Colon (tissue), 2 donors: ENCODE measurements around the gene ITGA8.
A peak's percentile ranks its signal among the peaks of the same experiment; 100 is the strongest.
"Not testable (repeated sequence)": the region's sequence is repeated elsewhere in the genome, so short reads cannot be mapped to it uniquely, and the experiment has no call there.

Experiments
- FAIRE-seq: peaks from 2 replicates; lab custom pipeline; 2012; peaks lifted over from hg19 to GRCh38; lab: Jason Lieb, UNC
- donor health status: control.
- donor health status: control.

Gene ITGA8

DNA sequence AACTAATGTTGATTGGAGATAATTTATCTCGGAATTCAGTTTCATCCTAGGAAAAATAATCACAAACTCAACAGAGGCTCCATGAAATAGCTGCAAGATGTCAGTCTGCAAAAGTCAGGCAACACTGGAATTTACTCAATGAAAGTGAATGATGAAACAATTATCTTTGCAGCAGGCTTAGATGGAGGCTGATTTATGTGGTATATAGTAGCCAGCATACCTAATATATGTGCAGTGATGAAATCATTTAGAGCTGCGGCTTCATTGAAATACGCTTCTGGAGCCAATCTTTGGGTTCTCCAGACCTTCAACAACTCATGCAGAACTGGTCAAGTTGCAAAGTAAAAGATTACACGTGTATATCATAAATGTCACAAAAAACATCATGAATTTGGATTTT, 113.3 kb downstream of the ITGA8 start:
- no peak for FAIRE-seq

GRCh38 chr10:15605740-15606369, 113.9 kb downstream of the ITGA8 start:
- no peak for FAIRE-seq

- no peak for FAIRE-seq
These were observed 116.2 kb downstream of the ITGA8 start for GRCh38 chr10:15603446-15604011.

DNA sequence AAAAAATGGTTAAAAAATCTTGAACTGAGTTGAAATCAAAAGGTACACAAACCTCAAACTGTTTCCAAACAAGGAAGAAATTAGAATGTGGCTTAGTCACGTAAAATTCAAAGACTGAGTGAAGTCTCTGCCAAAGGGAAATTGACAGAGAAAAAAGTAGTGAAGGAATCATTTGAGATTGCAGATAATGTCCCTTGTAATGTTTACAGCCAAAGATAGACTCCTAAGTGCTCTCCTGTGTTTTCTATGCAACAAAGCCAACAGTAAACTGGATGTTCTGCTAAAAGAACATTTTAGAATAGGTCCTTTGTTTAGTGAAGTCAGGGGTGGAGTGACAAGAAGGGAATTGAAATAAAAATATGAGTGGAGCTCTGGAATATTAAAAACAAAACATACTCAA, 117.9 kb downstream of the ITGA8 start:
- FAIRE-seq, result no peak

GRCh38 chr10:15595260-15595659, 124.5 kb downstream of the ITGA8 start:
- peak; percentile 31 for FAIRE-seq

- FAIRE-seq, result no peak
These were observed 127.8 kb downstream of the ITGA8 start for GRCh38 chr10:15591937-15592336.

- FAIRE-seq, result no peak
These were observed 128.3 kb downstream of the ITGA8 start for GRCh38 chr10:15591431-15591830.

GRCh38 chr10:15588635-15589508, 130.8 kb downstream of the ITGA8 start:
- FAIRE-seq, result no peak

GRCh38 chr10:15588151-15588550, 131.6 kb downstream of the ITGA8 start:
- no peak for FAIRE-seq

GRCh38 chr10:15587271-15587670, 132.5 kb downstream of the ITGA8 start:
- FAIRE-seq, result no peak

DNA sequence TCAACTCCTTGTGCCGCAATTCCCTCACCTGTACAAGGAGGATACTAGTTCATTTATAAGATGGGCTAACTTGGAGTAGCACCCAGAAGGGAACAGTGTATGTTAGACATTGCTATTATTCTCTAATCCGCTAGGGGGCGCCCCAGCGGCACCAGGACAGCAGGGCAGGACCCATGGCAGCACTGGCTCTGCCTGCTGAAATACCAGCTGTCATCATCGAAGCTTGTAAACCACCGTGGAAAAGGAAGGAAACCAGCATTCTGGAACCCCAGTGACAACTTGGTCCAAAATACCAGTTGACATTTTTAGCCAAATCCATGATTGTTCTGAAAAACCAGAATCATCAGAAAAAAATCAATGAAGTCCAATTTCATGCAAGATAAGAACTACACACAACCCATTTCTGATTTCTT, 134.4 kb downstream of the ITGA8 start:
- no peak for FAIRE-seq

DNA sequence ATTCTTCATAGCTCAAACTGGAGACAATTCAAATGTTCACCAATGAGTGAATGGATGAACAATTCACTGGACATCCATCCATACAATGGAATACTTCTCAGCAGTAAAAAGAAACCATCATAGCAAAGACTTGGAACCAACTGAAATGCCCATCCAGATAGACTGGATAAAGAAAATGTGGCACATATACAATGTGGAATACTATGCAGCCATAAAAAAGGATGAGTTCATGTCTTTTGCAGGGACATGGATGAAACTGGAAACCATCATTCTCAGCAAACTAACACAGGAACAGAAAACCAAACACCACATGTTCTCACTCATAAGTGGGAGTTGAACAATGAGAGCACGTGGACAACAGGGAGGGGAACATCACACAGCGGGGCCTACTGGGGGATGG, 136.8 kb downstream of the ITGA8 start:
- not testable (repeated sequence) for FAIRE-seq

GRCh38 chr10:15579605-15580004, 140.1 kb downstream of the ITGA8 start:
- peak; percentile 68 for FAIRE-seq

GRCh38 chr10:15572531-15573045, 147.1 kb downstream of the ITGA8 start:
- no peak for FAIRE-seq

DNA sequence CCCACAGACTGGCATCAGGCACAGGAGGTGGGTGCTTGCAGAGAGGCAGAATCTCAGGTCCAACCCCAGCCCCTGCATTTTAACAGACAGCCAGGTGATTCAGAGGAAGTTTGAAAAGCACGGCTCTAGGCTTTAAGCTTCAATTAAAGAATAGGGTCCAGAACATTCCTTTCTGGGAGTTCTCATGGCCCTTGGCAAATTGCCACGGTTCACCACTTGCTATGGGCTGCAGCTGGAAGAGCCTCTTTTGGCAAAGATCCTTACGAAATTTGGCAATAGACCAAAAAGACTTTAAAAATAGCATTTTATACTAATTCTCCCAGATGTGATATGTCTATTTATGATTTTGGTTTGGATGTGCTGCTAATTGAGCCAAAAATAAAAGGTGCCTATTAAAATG, 148.1 kb downstream of the ITGA8 start:
- no peak for FAIRE-seq

GRCh38 chr10:15570738-15571339, 148.9 kb downstream of the ITGA8 start:
- FAIRE-seq, result no peak

GRCh38 chr10:15567952-15568351, 151.8 kb downstream of the ITGA8 start:
- FAIRE-seq, result no peak

DNA sequence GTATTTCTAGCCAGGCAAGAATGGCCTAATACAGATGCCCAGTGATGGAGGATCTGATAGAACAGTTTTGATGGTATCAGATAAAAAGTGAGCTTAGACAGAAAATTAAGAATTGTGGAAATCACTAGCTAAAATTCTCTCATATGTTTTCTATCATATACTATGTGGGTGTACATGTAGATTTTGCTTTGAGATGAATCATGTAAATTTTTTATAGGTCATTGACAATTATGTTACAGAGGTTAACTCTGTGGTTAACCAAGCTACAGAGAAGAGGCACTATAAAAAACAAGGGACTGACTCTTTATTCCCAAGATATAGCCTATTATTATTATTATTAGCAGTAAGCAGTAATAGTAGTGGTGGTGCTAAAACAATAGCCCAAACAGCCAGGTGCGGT, 156.5 kb downstream of the ITGA8 start:
- FAIRE-seq, result no peak

GRCh38 chr10:15562578-15562977, 157.1 kb downstream of the ITGA8 start:
- no peak for FAIRE-seq

DNA sequence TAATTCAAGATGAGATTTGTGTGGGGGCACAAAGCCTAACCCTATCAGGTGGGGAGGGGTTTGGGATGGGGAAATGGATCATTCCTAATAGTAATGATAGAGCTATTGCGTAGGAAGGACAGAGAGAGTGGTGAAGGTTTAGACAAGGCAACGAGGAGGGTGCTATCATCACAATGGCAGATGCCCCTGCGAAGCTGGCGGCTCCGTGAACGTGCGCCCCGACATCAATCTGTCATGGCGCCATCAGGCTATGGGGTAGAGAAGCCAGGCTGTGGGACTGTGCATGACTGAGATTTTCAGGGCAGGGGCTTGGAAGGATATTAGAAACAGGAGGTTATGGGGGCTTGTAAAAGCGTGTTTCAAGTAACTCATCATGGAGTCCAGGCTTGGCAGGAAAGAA, 157.6 kb downstream of the ITGA8 start:
- no peak for FAIRE-seq

DNA sequence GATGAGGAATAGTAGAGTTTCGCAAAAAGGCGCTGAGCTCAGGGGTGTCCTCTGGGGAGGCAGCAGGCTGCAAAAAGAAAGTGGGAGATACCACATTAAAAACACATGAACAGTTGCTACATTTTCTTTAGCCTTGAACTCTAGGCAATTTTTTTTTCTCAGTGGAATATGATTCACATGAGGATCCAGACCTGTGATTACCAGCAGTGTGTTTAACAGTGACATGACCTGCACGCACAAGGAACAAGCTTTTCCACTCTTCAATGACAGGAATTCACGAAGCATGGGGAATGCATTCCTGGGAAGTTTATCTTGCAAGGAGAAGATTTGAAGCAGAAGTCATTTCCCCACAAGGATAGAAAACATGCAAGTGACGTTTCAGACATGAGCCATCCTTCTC, 161.6 kb downstream of the ITGA8 start:
- FAIRE-seq, result no peak

- FAIRE-seq, result not testable (repeated sequence)
These were observed 162.6 kb downstream of the ITGA8 start for GRCh38 chr10:15557168-15557567.

- FAIRE-seq, result no peak
These were observed 168.8 kb downstream of the ITGA8 start for GRCh38 chr10:15550950-15551349.
